IMR-90 (cell line): ENCODE measurements around the gene RERE. TPM values are rescaled to one million over a fixed set of nuclear protein-coding genes. Genes with fewer than 3 reads are reported as not detected.

Experiments used
- ATAC-seq: fragments of 200-7000 bp; cut with Tn5 transposase; 2 replicates; pipeline ENCODE4 v1.9.1; 2020; ENCODE audit warnings: low read depth, mild to moderate bottlenecking, moderate library complexity
- BruUV-seq: library from RNA; stranded (reverse); fragments of 400-500 nt; replicated peaks from 2 replicates; lab custom pipeline; 2021; lab: Mats Ljungman, UMichigan
- CTCF ChIA-PET: fragments of 300-600 bp; formaldehyde crosslinking; extraction: SDS; loops from one replicate; lab custom pipeline; 2021; ENCODE audit warnings: antibody characterized with exemption; lab: Yijun Ruan, JAX
- POLR2A ChIA-PET: fragments of 300-600 bp; sonication (Branson Sonifier 250); formaldehyde crosslinking; loops from one replicate; lab custom pipeline; 2022; ENCODE audit warnings: antibody characterized with exemption; ENCODE audit not compliant: unreplicated experiment; lab: Charles Lee
- DNase-seq: peaks from one replicate; pipeline ENCODE4 v3.0.0; 2013
- H2AFZ ChIP-seq: replicated peaks from 2 replicates; pipeline ENCODE3; 2013; ENCODE audit warnings: low read length, mild to moderate bottlenecking; ENCODE audit not compliant: poor library complexity
- H2AK5ac ChIP-seq: 2 replicates; pipeline ENCODE4 v1.6.1; 2013; ENCODE audit warnings: low read depth, low read length, inconsistent platforms
- H2AK9ac ChIP-seq: replicated peaks from 2 replicates; pipeline ENCODE3; 2013; ENCODE audit warnings: mild to moderate bottlenecking, low read depth, low read length, moderate library complexity; ENCODE audit not compliant: poor library complexity
- H2BK120ac ChIP-seq: 2 replicates; pipeline ENCODE4 v1.6.1; 2013; ENCODE audit warnings: low read depth, low read length, inconsistent platforms
- H2BK15ac ChIP-seq: 3 replicates; pipeline ENCODE4 v1.6.1; 2013; ENCODE audit warnings: low read depth, low read length, inconsistent platforms
- H2BK20ac ChIP-seq: 2 replicates; pipeline ENCODE4 v1.6.1; 2013; ENCODE audit warnings: low read depth, mild to moderate bottlenecking, inconsistent platforms, low read length, moderate library complexity
- H2BK5ac ChIP-seq: 2 replicates; pipeline ENCODE4 v1.6.1; 2013; ENCODE audit warnings: mild to moderate bottlenecking, low read depth, low read length, inconsistent platforms; ENCODE audit not compliant: poor library complexity, severe bottlenecking
- H3K14ac ChIP-seq: replicated peaks from 2 replicates; pipeline ENCODE4 v1.6.1; 2013; ENCODE audit warnings: low read depth, low read length, inconsistent platforms
- H3K18ac ChIP-seq: 2 replicates; pipeline ENCODE4 v1.6.1; 2013; ENCODE audit warnings: low read depth, low read length, control low read depth
- H3K23ac ChIP-seq: 2 replicates; pipeline ENCODE4 v1.6.1; 2013; ENCODE audit warnings: low read depth, low read length, inconsistent platforms
- H3K27ac ChIP-seq: 2 replicates; pipeline ENCODE4 v1.5.1; 2013; ENCODE audit warnings: mild to moderate bottlenecking, control low read depth, low read length; ENCODE audit not compliant: insufficient read depth
- H3K27me3 ChIP-seq: 2 replicates; pipeline ENCODE4 v1.6.1; 2013; ENCODE audit warnings: low read length; ENCODE audit not compliant: control insufficient read depth, insufficient read depth
- H3K36me3 ChIP-seq: 2 replicates; pipeline ENCODE4 v1.6.1; 2013; ENCODE audit warnings: low read length, mixed read lengths; ENCODE audit not compliant: control insufficient read depth, insufficient read depth
- H3K4ac ChIP-seq: 2 replicates; pipeline ENCODE4 v1.6.1; 2013; ENCODE audit warnings: low read depth, low read length, inconsistent platforms
- H3K4me1 ChIP-seq: 2 replicates; pipeline ENCODE4 v1.6.1; 2013; ENCODE audit warnings: low read length, mixed read lengths; ENCODE audit not compliant: control insufficient read depth, insufficient read depth
- H3K4me2 ChIP-seq: 2 replicates; pipeline ENCODE4 v1.6.1; 2013; ENCODE audit warnings: low read depth, mild to moderate bottlenecking, control low read depth, low read length, moderate library complexity
- H3K4me3 ChIP-seq: 2 replicates; pipeline ENCODE4 v1.5.1; 2013; ENCODE audit warnings: low read depth, mild to moderate bottlenecking, control low read depth, low read length, moderate library complexity; ENCODE audit not compliant: insufficient read depth
- H3K56ac ChIP-seq: 2 replicates; pipeline ENCODE4 v1.6.1; 2013; ENCODE audit warnings: low read length, inconsistent platforms; ENCODE audit not compliant: insufficient read depth; ENCODE audit errors: extremely low read depth
- H3K79me1 ChIP-seq, 2 experiments: 2 replicates each; pipeline ENCODE4 v1.6.1; 2013; ENCODE audit warnings: low read length in 2 of 2, inconsistent platforms in 1 of 2, low read depth in 1 of 2
- H3K9ac ChIP-seq: 2 replicates; pipeline ENCODE4 v1.6.1; 2013; ENCODE audit warnings: low read depth, low read length, control low read depth
- H3K9me1 ChIP-seq: 2 replicates; pipeline ENCODE4 v1.6.1; 2013; ENCODE audit warnings: low read length, inconsistent platforms; ENCODE audit not compliant: insufficient read depth
- H3K9me3 ChIP-seq: 2 replicates; pipeline ENCODE4 v1.6.1; 2013; ENCODE audit warnings: low read length; ENCODE audit not compliant: control insufficient read depth, insufficient read depth
- H4K20me1 ChIP-seq: 2 replicates; pipeline ENCODE4 v1.6.1; 2013; ENCODE audit warnings: low read length, inconsistent platforms; ENCODE audit not compliant: insufficient read depth
- H4K5ac ChIP-seq: 2 replicates; pipeline ENCODE4 v1.6.1; 2013; ENCODE audit warnings: mild to moderate bottlenecking, low read depth, low read length, control low read depth
- H4K8ac ChIP-seq, 2 experiments: 2 replicates each; pipeline ENCODE4 v1.6.1; 2013; ENCODE audit warnings: low read depth in 2 of 2, low read length in 2 of 2, control low read depth in 1 of 2, inconsistent platforms in 1 of 2
- H4K91ac ChIP-seq: 2 replicates; pipeline ENCODE4 v1.6.1; 2013; ENCODE audit warnings: low read depth, low read length, inconsistent platforms; ENCODE audit not compliant: insufficient read depth
- CEBPB ChIP-seq: IDR thresholded peaks from 2 replicates; pipeline ENCODE4 v1.6.1; 2012; ENCODE audit warnings: low read depth, low read length, improper control_type of control experiment
- CHD1 ChIP-seq: IDR thresholded peaks from 2 replicates; pipeline ENCODE4 v1.6.1; 2012; ENCODE audit warnings: low read depth, low read length, improper control_type of control experiment
- WGBS, 2 experiments: methylation state at CpG; one replicate each; pipeline versions ENCODE4 v1.1.5 to v1.1.7; 2013; ENCODE audit warnings: missing lambda C conversion rate in 2 of 2; ENCODE audit not compliant: insufficient read length in 1 of 2; ENCODE audit errors: extremely low coverage in 2 of 2; 5-methylcytosine and 5-hydroxymethylcytosine counted together
- dilution Hi-C: fragments of 300-500 bp; cut with HindIII; formaldehyde crosslinking; loops from one replicate; pipeline ENCODE4 v1.14.3; 2018; ENCODE audit warnings: low sequenced_read_pairs; ENCODE audit not compliant: unreplicated experiment
- in situ Hi-C: fragments of 300-500 bp; cut with MboI; formaldehyde crosslinking; loops from 3 replicates; pipeline ENCODE4 v1.14.3; 2019; ENCODE audit warnings: low sequenced_read_pairs, inconsistent platforms, mixed read lengths
- intact Hi-C: fragments of 100-400 bp; cut with micrococcal nuclease; formaldehyde crosslinking; loops from 2 replicates; pipeline ENCODE4 v1.10.0; 2022
- polyA plus RNA-seq, 3 experiments: library from polyadenylated mRNA; depleted of rRNA; stranded (reverse); fragments of >200 nt; gene quantifications; 2 replicates each; pipeline ENCODE4 v1.2.3, GENCODE V29; 2012; ENCODE audit warnings: low replicate concordance in 1 of 3
- total RNA-seq: library from RNA; depleted of rRNA; stranded (reverse); fragments of >200 nt; gene quantifications from 2 replicates; pipeline ENCODE4 v1.2.3, GENCODE V29; 2012

Gene RERE
- total and polyA plus RNA-seq, 2 of the 4 experiments (the other 2 are of a cell fraction): 11.5 to 25.1 TPM

- ChIA-PET POLR2A (no interaction called here), CTCF (no interaction called here)
- Histone ChIP-seq H3K4ac (no peak overlapping the region), H2BK20ac (no peak overlapping the region), H3K27ac (no peak overlapping the region), H3K9me1 (peaks cover 3% of the 10 kb centered on the region; the same call in 1 of the 2 replicates), H3K56ac (no peak overlapping the region), H2BK120ac (no peak overlapping the region), H4K91ac (no peak overlapping the region), H4K8ac (no peak overlapping the region), H3K14ac (no peak overlapping the region), H3K9ac (no peak overlapping the region), H4K5ac (no peak overlapping the region), H3K79me1 (peaks cover 10 to 30% of the 10 kb centered on the region in 2 experiments; a peak in 3 of 4 replicates), H2AK9ac (no peak overlapping the region), H3K9me3 (no peaks in the 10 kb centered on the region), H4K20me1 (peaks cover 5% of the 10 kb centered on the region), H3K18ac (no peak overlapping the region), H3K27me3 (no peaks in the 10 kb centered on the region), H2AFZ (no peak overlapping the region), H3K4me3 (no peak overlapping the region), H3K36me3 (no peaks in the 10 kb centered on the region; the same call in 1 of the 2 replicates), H3K23ac (no peak overlapping the region), H3K4me2 (no peak overlapping the region), H3K4me1 (no peaks in the 10 kb centered on the region), H2AK5ac (no peak overlapping the region), H2BK5ac (no peak overlapping the region), H2BK15ac (no peak overlapping the region)
- DNase-seq (no peak), ATAC-seq (no peak)
- no CpG with 5 or more reads among the region's 5 CpGs for WGBS, 2 experiments
- TF ChIP-seq CHD1: no peak
- TF ChIP-seq CEBPB: 0 out of 2 replicates have a peak, but pooled peaks have one; percentile 9
- dilution Hi-C loops (no loop called here), intact Hi-C loops (no loop called here), in situ Hi-C loops (no loop called here)
- BruUV-seq: no TSS peak
These were observed 17.0 kb downstream of the RERE start for GRCh38 chr1:8800416-8800815.
